ENCODE measurements around the gene CHMP2B.

DNA sequence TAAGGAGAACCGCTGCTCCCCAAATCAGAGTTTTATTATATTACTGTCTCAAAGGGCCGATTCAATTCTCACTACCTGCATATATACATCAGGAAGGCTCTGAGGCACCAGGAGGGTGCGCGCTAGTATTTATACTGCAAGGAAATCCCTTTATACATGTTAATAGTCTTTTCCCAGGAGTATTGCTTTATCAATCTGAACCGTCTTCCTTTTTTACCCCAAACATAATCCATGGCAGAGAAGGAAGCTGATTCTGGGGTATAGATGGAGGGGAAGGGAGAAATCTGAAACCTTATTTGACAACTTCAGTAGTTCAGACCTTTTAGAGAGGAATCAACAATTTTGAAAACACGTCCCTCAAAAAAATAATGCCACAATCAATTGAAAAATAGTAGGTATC lies 49.4 kb downstream of the CHMP2B start, which contains the start of gene POU1F1:
- TF ChIP-seq EZH2phosphoT487 (IDR thresholded peaks at IDR 0.05; ENCODE audit: low read depth) = no peak
- TF ChIP-seq, protein P1, sequence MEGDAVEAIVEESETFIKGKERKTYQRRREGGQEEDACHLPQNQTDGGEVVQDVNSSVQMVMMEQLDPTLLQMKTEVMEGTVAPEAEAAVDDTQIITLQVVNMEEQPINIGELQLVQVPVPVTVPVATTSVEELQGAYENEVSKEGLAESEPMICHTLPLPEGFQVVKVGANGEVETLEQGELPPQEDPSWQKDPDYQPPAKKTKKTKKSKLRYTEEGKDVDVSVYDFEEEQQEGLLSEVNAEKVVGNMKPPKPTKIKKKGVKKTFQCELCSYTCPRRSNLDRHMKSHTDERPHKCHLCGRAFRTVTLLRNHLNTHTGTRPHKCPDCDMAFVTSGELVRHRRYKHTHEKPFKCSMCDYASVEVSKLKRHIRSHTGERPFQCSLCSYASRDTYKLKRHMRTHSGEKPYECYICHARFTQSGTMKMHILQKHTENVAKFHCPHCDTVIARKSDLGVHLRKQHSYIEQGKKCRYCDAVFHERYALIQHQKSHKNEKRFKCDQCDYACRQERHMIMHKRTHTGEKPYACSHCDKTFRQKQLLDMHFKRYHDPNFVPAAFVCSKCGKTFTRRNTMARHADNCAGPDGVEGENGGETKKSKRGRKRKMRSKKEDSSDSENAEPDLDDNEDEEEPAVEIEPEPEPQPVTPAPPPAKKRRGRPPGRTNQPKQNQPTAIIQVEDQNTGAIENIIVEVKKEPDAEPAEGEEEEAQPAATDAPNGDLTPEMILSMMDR (IDR thresholded peaks at IDR 0.05; ENCODE audit: low read depth, low read length) = no peak

Measured in OCI-LY3 (cell line).